SU-DHL-6 (cell line): ENCODE data around the gene LRRK1.

Experiments used
- H2AFZ ChIP-seq: fragments of 200-600 bp; sonication (generic); 2 replicates; pipeline ENCODE4 v1.6.1; 2014; ENCODE audit warnings: low read depth, mild to moderate bottlenecking, moderate library complexity, mixed read lengths, antibody characterized with exemption, low read length; ENCODE audit not compliant: severe bottlenecking
- H3F3A ChIP-seq: fragments of 200-600 bp; shearing (Covaris generic); 2 replicates; pipeline ENCODE4 v1.6.0; 2016; ENCODE audit warnings: antibody characterized with exemption, mild to moderate bottlenecking; ENCODE audit not compliant: insufficient read depth
- H3K27ac ChIP-seq: fragments of 200-600 bp; sonication (generic); 2 replicates; pipeline ENCODE4 v1.5.1; 2016; ENCODE audit warnings: low read depth, mild to moderate bottlenecking, low read length, moderate library complexity, mixed read lengths
- H3K27me3 ChIP-seq: fragments of 200-600 bp; sonication (generic), shearing (Covaris generic); 2 replicates; pipeline ENCODE4 v1.6.0; 2014; ENCODE audit warnings: mild to moderate bottlenecking, low read length
- H3K36me3 ChIP-seq: fragments of 200-600 bp; sonication (generic); 2 replicates; pipeline ENCODE4 v1.6.1; 2014; ENCODE audit warnings: mild to moderate bottlenecking, low read length, mixed read lengths
- H3K4me2 ChIP-seq: fragments of 300-600, 200-600 bp; shearing (Covaris generic), sonication (generic); 2 replicates; pipeline ENCODE4 v1.6.0; 2014; ENCODE audit warnings: low read length, low read depth, mild to moderate bottlenecking; ENCODE audit not compliant: poor library complexity, severe bottlenecking
- H3K4me3 ChIP-seq: fragments of 200-600 bp; sonication (generic); 2 replicates; pipeline ENCODE4 v1.5.1; 2014; ENCODE audit warnings: antibody characterized with exemption, low read length, mild to moderate bottlenecking, mixed read lengths; ENCODE audit not compliant: insufficient read depth, poor library complexity, severe bottlenecking
- H3K79me2 ChIP-seq: fragments of 200-600 bp; sonication (generic); 2 replicates; pipeline ENCODE4 v1.6.1; 2014; ENCODE audit warnings: mild to moderate bottlenecking, low read length, moderate library complexity; ENCODE audit not compliant: insufficient read depth
- H3K9ac ChIP-seq: fragments of 200-600 bp; sonication (generic); 2 replicates; pipeline ENCODE4 v1.7.0; 2014; ENCODE audit warnings: mild to moderate bottlenecking, low read length
- H3K9me2 ChIP-seq: fragments of 200-600 bp; sonication (generic); replicated peaks from 2 replicates; pipeline ENCODE4 v1.6.1; 2014; ENCODE audit warnings: low read length; ENCODE audit not compliant: insufficient read depth
- H3K9me3 ChIP-seq: fragments of 200-600 bp; sonication (generic); 2 replicates; pipeline ENCODE4 v1.6.1; 2014; ENCODE audit warnings: low read length, mixed read lengths; ENCODE audit not compliant: insufficient read depth
- H4K20me1 ChIP-seq: fragments of 200-600 bp; sonication (generic); 2 replicates; pipeline ENCODE4 v1.6.1; 2014; ENCODE audit warnings: low read depth, mild to moderate bottlenecking, antibody characterized with exemption, low read length, moderate library complexity, mixed read lengths
- EZH2phosphoT487 ChIP-seq: fragments of 200-600 bp; sonication (generic), shearing (Covaris generic); conservative IDR thresholded peaks from 2 replicates; pipeline ENCODE4 v1.6.1; 2018; ENCODE audit warnings: mild to moderate bottlenecking, antibody characterized with exemption, low read length, moderate library complexity, mixed read lengths
- TF ChIP-seq, protein P1 (sequence below): fragments of 200-600 bp; sonication (generic); IDR thresholded peaks from one replicate; pipeline ENCODE4 v1.5.1; 2017; ENCODE audit warnings: antibody characterized with exemption, mild to moderate bottlenecking, low read length, moderate library complexity; ENCODE audit not compliant: insufficient read depth, poor library complexity, severe bottlenecking

Gene LRRK1

DNA sequence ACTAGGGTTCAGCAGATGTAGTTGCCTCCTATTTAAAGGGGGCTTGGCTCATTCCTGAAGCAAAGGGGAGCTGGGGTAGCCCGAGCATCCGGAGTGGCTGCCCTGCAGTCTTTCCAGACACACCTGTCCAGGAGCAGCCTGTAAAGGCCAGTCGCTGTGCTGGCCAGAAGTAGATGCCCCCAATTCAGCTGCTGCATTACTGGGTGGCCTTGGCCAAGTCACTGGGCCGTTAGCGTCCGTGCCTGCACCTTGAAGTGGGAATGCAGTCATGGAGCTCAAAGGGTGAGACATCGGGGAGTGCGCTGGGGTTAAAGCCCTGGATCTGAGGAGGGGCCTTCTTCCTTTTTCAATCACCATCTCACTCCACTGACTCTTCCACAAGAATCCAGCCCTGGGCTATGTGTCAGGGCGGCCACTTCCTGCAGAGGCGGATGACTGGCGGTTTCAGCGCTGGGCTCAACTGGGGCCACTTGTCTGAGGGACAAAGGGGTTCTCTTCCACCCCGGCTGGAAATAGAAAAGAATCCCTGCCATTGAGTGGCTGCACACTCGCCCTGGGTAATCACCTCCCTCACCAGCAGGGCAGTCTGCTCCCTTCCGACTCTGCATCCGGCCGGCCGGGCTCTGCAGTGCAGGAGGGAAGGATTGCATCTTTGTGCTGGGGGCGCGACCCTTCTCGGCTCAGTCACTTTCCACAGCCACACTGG lies 27.7 kb upstream of the LRRK1 start:
- Histone ChIP-seq H3K4me2 (no peak overlapping the region), H3K36me3 (no peaks in the 10 kb centered on the region), H3F3A (no peaks in the 10 kb centered on the region), H3K27ac (no peak overlapping the region), H4K20me1 (no peaks in the 10 kb centered on the region), H3K4me3 (no peak overlapping the region), H3K9me2 (no peaks in the 10 kb centered on the region), H3K9me3 (no peaks in the 10 kb centered on the region), H3K27me3 (no peaks in the 10 kb centered on the region), H3K79me2 (no peaks in the 10 kb centered on the region), H3K9ac (no peak overlapping the region), H2AFZ (no peak overlapping the region)
- TF ChIP-seq EZH2phosphoT487, result no peak
- TF ChIP-seq, protein P1, sequence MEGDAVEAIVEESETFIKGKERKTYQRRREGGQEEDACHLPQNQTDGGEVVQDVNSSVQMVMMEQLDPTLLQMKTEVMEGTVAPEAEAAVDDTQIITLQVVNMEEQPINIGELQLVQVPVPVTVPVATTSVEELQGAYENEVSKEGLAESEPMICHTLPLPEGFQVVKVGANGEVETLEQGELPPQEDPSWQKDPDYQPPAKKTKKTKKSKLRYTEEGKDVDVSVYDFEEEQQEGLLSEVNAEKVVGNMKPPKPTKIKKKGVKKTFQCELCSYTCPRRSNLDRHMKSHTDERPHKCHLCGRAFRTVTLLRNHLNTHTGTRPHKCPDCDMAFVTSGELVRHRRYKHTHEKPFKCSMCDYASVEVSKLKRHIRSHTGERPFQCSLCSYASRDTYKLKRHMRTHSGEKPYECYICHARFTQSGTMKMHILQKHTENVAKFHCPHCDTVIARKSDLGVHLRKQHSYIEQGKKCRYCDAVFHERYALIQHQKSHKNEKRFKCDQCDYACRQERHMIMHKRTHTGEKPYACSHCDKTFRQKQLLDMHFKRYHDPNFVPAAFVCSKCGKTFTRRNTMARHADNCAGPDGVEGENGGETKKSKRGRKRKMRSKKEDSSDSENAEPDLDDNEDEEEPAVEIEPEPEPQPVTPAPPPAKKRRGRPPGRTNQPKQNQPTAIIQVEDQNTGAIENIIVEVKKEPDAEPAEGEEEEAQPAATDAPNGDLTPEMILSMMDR, result no peak

DNA sequence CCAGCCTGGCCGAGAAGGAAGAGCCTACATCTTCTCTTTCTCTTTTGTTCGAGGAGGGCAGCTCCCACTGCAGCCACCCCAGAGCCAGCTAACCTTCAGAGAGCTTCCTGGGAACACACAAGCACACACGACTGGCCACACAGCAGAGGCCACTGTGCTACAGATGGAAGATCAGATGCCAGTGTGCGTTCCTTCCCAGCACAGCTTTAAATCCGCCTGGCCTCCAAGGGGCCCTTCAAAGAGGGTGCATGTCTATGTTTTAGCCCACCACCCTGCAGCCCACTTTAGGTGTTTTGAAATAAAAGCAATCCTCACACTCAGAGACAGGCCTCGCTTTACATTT lies 27.2 kb upstream of the LRRK1 start:
- TF ChIP-seq, protein P1, result no peak
- no peak for TF ChIP-seq EZH2phosphoT487
- no peaks in the 10 kb centered on the region for H3K9me3 ChIP-seq
- H3K9ac ChIP-seq, result no peak overlapping the region
- no peak overlapping the region for H3K4me3 ChIP-seq
- H3K36me3 ChIP-seq, result no peaks in the 10 kb centered on the region
- H3K27me3 ChIP-seq, result no peaks in the 10 kb centered on the region
- no peak overlapping the region for H3K27ac ChIP-seq
- H3K79me2 ChIP-seq, result no peaks in the 10 kb centered on the region
- no peak overlapping the region for H3K4me2 ChIP-seq
- H4K20me1 ChIP-seq, result no peaks in the 10 kb centered on the region
- H2AFZ ChIP-seq, result no peak overlapping the region
- no peaks in the 10 kb centered on the region for H3K9me2 ChIP-seq
- H3F3A ChIP-seq, result no peaks in the 10 kb centered on the region

GRCh38 chr15:100893261-100893963 lies 25.7 kb upstream of the LRRK1 start:
- H3K4me3 ChIP-seq, result no peak overlapping the region
- H3K27me3 ChIP-seq, result no peaks in the 10 kb centered on the region
- no peaks in the 10 kb centered on the region for H3F3A ChIP-seq
- no peaks in the 10 kb centered on the region for H3K36me3 ChIP-seq
- H3K4me2 ChIP-seq, result no peak overlapping the region
- H3K9ac ChIP-seq, result no peak overlapping the region
- H3K9me2 ChIP-seq, result no peaks in the 10 kb centered on the region
- H3K27ac ChIP-seq, result no peak overlapping the region
- no peaks in the 10 kb centered on the region for H4K20me1 ChIP-seq
- H3K79me2 ChIP-seq, result no peaks in the 10 kb centered on the region
- no peak for TF ChIP-seq EZH2phosphoT487
- TF ChIP-seq, protein P1, result no peak
- H2AFZ ChIP-seq, result no peak overlapping the region
- H3K9me3 ChIP-seq, result no peaks in the 10 kb centered on the region
